Esophagus squamous epithelium (tissue), 5 donors: ENCODE results near the gene LRCH4. TPM values are rescaled to one million over a fixed set of nuclear protein-coding genes. Genes with fewer than 3 reads are reported as not detected.
"Not testable (repeated sequence)": the region's sequence is repeated elsewhere in the genome, so short reads cannot be mapped to it uniquely, and the experiment has no call there.

Experiments used
- DNase-seq: peaks from one replicate; lab custom pipeline; 2025; lab: John Stamatoyannopoulos, UW
- H3K27ac ChIP-seq, 4 donors: fragments of 200-600 bp; sonication (generic); one replicate each; pipeline ENCODE4 v1.5.1; 2016 to 2019; ENCODE audit warnings: mild to moderate bottlenecking in 1 of 4
- H3K27me3 ChIP-seq, 4 donors: fragments of 200-600 bp; sonication (generic); 1 replicate in 3 of 4; 2 replicates in 1 of 4; pipeline versions ENCODE4 v1.5.1 to v1.6.0; 2017 to 2021; ENCODE audit warnings: antibody characterized with exemption in 1 of 4
- H3K36me3 ChIP-seq, 3 donors: fragments of 200-600 bp; sonication (generic); one replicate each; pipeline ENCODE4 v1.5.1; 2016 to 2019
- H3K4me1 ChIP-seq, 3 donors: fragments of 200-600 bp; sonication (generic); one replicate each; pipeline ENCODE4 v1.5.1; 2017 to 2019
- H3K4me3 ChIP-seq, 4 donors: fragments of 200-600 bp; sonication (generic); 1 replicate in 3 of 4; 2 replicates in 1 of 4; pipeline ENCODE4 v1.5.1; 2016 to 2019; ENCODE audit warnings: mild to moderate bottlenecking in 2 of 4, moderate library complexity in 1 of 4
- H3K9me3 ChIP-seq, 3 donors: fragments of 200-600 bp; sonication (generic); one replicate each; pipeline ENCODE4 v1.5.1; 2016 to 2019
- CTCF ChIP-seq, 6 experiments: fragments of 450-650 bp in 4 of 6; fragments of 200-600 bp in 2 of 6; sonication (generic) in 2 of 6; IDR thresholded peaks; one replicate each; pipeline ENCODE4 v1.5.1; 2016 to 2019; ENCODE audit warnings: antibody characterized with exemption in 6 of 6, mild to moderate bottlenecking in 4 of 6, moderate library complexity in 4 of 6
- POLR2A ChIP-seq, 4 donors: fragments of 450-650 bp; IDR thresholded peaks; one replicate each; pipeline ENCODE4 v1.6.1; 2017; ENCODE audit warnings: antibody characterized with exemption in 4 of 4, mild to moderate bottlenecking in 4 of 4, moderate library complexity in 3 of 4
- WGBS, 2 donors: methylation state at CpG; one replicate each; pipeline ENCODE4 v1.1.5; 2018; 5-methylcytosine and 5-hydroxymethylcytosine counted together
- intact Hi-C: fragments of 100-400 bp; cut with DNase I; formaldehyde crosslinking; loops from one replicate; pipeline ENCODE4 v1.15.0; 2022
- total RNA-seq, 4 donors: library from RNA; depleted of rRNA; stranded (reverse); fragments of >200 nt; gene quantifications; one replicate each; pipeline ENCODE4 v1.1.0, GENCODE V29; 2016
- donor health status: DM: yes; HTN: yes; CAD: no.

Gene LRCH4
- total RNA-seq, 4 donors from 2014 or later: 50.1 to 84.0 (median 70.4) TPM

- Histone ChIP-seq H3K9me3 (no peaks in the 10 kb centered on the region), H3K4me1 (peaks cover 9 to 55% (median 9%) of the 10 kb centered on the region in 3 donors), H3K27ac (peak overlapping the region in 3 of 4 donors; percentile 28 to 81 (median 70)), H3K36me3 (peaks cover 4 to 71% (median 16%) of the 10 kb centered on the region in 3 donors), H3K4me3 (no peak overlapping the region), H3K27me3 (no peaks in the 10 kb centered on the region)
- intact Hi-C loops: no loop called here
- WGBS, 2 donors: 79 to 94% methylated on average over 4 of the region's 4 CpGs
- DNase-seq: no peak
- no peak for TF ChIP-seq POLR2A (IDR thresholded peaks at IDR 0.05)
- no peak for TF ChIP-seq CTCF (IDR thresholded peaks at IDR 0.05)
These were observed 26.8 kb downstream of the LRCH4 start for GRCh38 chr7:100559127-100559526.

- Histone ChIP-seq H3K36me3 (peaks cover 4 to 72% (median 20%) of the 10 kb centered on the region in 3 donors), H3K4me3 (no peak overlapping the region), H3K4me1 (peaks cover 5 to 47% (median 9%) of the 10 kb centered on the region in 3 donors), H3K27me3 (no peaks in the 10 kb centered on the region), H3K27ac (no peak overlapping the region), H3K9me3 (no peaks in the 10 kb centered on the region)
- TF ChIP-seq POLR2A (IDR thresholded peaks at IDR 0.05) (no peak), CTCF (IDR thresholded peaks at IDR 0.05) (no peak)
- intact Hi-C loops: no loop called here
- 61 to 74% methylated on average over 4 of the region's 4 CpGs for WGBS, 2 donors
- DNase-seq: no peak
These were observed 29.4 kb downstream of the LRCH4 start for GRCh38 chr7:100556541-100556940.

GRCh38 chr7:100555701-100556100, 30.2 kb downstream of the LRCH4 start:
- H3K4me3 ChIP-seq: no peak overlapping the region
- DNase-seq: no peak
- WGBS, 2 donors: 77% methylated on average over 5 of the region's 5 CpGs
- H3K27me3 ChIP-seq: no peaks in the 10 kb centered on the region
- peaks cover 4 to 77% (median 20%) of the 10 kb centered on the region in 3 donors for H3K36me3 ChIP-seq
- TF ChIP-seq POLR2A (IDR thresholded peaks at IDR 0.05): no peak
- no peak for TF ChIP-seq CTCF (IDR thresholded peaks at IDR 0.05)
- H3K9me3 ChIP-seq: no peaks in the 10 kb centered on the region
- H3K27ac ChIP-seq: peak overlapping the region; percentile 21 to 76 (median 49)
- intact Hi-C loops: no loop called here
- H3K4me1 ChIP-seq: peaks cover 5 to 41% (median 9%) of the 10 kb centered on the region in 3 donors

- Histone ChIP-seq H3K4me3 (no peak overlapping the region), H3K9me3 (no peaks in the 10 kb centered on the region), H3K27ac (no peak overlapping the region), H3K27me3 (no peaks in the 10 kb centered on the region), H3K4me1 (peaks cover 3 to 41% (median 7%) of the 10 kb centered on the region in 3 donors), H3K36me3 (peaks cover 4 to 87% (median 24%) of the 10 kb centered on the region in 3 donors)
- WGBS, 2 donors: 91 to 98% methylated on average over 3 of the region's 3 CpGs
- intact Hi-C loops: no loop called here
- no peak for DNase-seq
- no peak for TF ChIP-seq CTCF (IDR thresholded peaks at IDR 0.05)
- no peak for TF ChIP-seq POLR2A (IDR thresholded peaks at IDR 0.05)
These were observed 32.9 kb downstream of the LRCH4 start for GRCh38 chr7:100553032-100553431.

GRCh38 chr7:100552532-100552931, 33.4 kb downstream of the LRCH4 start:
- no peak for DNase-seq
- H3K4me1 ChIP-seq: peaks cover 8 to 46% (median 12%) of the 10 kb centered on the region in 3 donors
- peaks cover 4 to 83% (median 24%) of the 10 kb centered on the region in 3 donors for H3K36me3 ChIP-seq
- 87 to 100% methylated on average over 1 to 2 of the region's 2 CpGs for WGBS, 2 donors
- TF ChIP-seq POLR2A (IDR thresholded peaks at IDR 0.05) (no peak), CTCF (IDR thresholded peaks at IDR 0.05) (no peak)
- H3K9me3 ChIP-seq: no peaks in the 10 kb centered on the region
- no peak overlapping the region for H3K4me3 ChIP-seq
- no peaks in the 10 kb centered on the region for H3K27me3 ChIP-seq
- intact Hi-C loops: no loop called here
- H3K27ac ChIP-seq: no peak overlapping the region

GRCh38 chr7:100548446-100548845, 37.5 kb downstream of the LRCH4 start:
- peaks cover 44 to 69% (median 53%) of the 10 kb centered on the region in 3 donors for H3K4me1 ChIP-seq
- 62 to 72% methylated on average over 5 of the region's 5 CpGs for WGBS, 2 donors
- intact Hi-C loops: not testable (repeated sequence)

More at GRCh38 chr7:100548446-100548845, 37.5 kb downstream of the LRCH4 start:
- peak overlapping the region; percentile 84 to 98 (median 96) for H3K27ac ChIP-seq
- not testable (repeated sequence) for H3K9me3 ChIP-seq, H3K27me3 ChIP-seq, H3K4me3 ChIP-seq, DNase-seq
- peaks cover 0 to 49% (median 13%) of the 10 kb centered on the region in 3 donors for H3K36me3 ChIP-seq
